NB4 (cell line): ENCODE measurements around the gene SEC31A.

Source experiments
- MYC ChIP-seq: IDR thresholded peaks from 2 replicates; pipeline ENCODE4 v1.6.1; 2011; ENCODE audit warnings: low read depth, low read length
- POLR2A ChIP-seq: IDR thresholded peaks from 2 replicates; pipeline ENCODE4 v1.6.1; 2011; ENCODE audit warnings: mild to moderate bottlenecking; ENCODE audit not compliant: insufficient read length; ENCODE audit errors: extremely low read depth
- TF ChIP-seq, protein P1 (sequence below): IDR thresholded peaks from one replicate; pipeline ENCODE4 v1.5.1; 2012; ENCODE audit warnings: low read depth, low read length
- TF ChIP-seq, protein P2 (sequence below): IDR thresholded peaks from 2 replicates; pipeline ENCODE4 v1.6.1; 2011; ENCODE audit warnings: low read depth, low read length

- TF ChIP-seq, protein P1, sequence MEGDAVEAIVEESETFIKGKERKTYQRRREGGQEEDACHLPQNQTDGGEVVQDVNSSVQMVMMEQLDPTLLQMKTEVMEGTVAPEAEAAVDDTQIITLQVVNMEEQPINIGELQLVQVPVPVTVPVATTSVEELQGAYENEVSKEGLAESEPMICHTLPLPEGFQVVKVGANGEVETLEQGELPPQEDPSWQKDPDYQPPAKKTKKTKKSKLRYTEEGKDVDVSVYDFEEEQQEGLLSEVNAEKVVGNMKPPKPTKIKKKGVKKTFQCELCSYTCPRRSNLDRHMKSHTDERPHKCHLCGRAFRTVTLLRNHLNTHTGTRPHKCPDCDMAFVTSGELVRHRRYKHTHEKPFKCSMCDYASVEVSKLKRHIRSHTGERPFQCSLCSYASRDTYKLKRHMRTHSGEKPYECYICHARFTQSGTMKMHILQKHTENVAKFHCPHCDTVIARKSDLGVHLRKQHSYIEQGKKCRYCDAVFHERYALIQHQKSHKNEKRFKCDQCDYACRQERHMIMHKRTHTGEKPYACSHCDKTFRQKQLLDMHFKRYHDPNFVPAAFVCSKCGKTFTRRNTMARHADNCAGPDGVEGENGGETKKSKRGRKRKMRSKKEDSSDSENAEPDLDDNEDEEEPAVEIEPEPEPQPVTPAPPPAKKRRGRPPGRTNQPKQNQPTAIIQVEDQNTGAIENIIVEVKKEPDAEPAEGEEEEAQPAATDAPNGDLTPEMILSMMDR: no peak
- no peak for TF ChIP-seq POLR2A
- TF ChIP-seq MYC: no peak
- TF ChIP-seq, protein P2, sequence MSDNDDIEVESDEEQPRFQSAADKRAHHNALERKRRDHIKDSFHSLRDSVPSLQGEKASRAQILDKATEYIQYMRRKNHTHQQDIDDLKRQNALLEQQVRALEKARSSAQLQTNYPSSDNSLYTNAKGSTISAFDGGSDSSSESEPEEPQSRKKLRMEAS: no peak
These were observed 79.1 kb downstream of the SEC31A start for GRCh38 chr4:82811838-82812341.
